Rectal smooth muscle tissue (tissue), 1 donor: ENCODE measurements around the gene RHOT2.

Source experiments
- H3K27ac ChIP-seq: one replicate; pipeline ENCODE4 v1.7.0; 2013; ENCODE audit warnings: low read depth, low read length, inconsistent platforms
- H3K27me3 ChIP-seq: one replicate; pipeline ENCODE4 v1.7.0; 2013; ENCODE audit warnings: low read length; ENCODE audit not compliant: control insufficient read depth, insufficient read depth
- H3K36me3 ChIP-seq: one replicate; pipeline ENCODE4 v1.7.0; 2013; ENCODE audit warnings: low read length; ENCODE audit not compliant: control insufficient read depth, insufficient read depth
- H3K4me1 ChIP-seq: one replicate; pipeline ENCODE4 v1.7.0; 2013; ENCODE audit warnings: low read length; ENCODE audit not compliant: control insufficient read depth, insufficient read depth
- H3K4me3 ChIP-seq: one replicate; pipeline ENCODE4 v1.7.0; 2013; ENCODE audit warnings: low read length
- H3K9ac ChIP-seq: one replicate; pipeline ENCODE4 v1.7.0; 2013; ENCODE audit warnings: low read length

RHOT2 gene

DNA sequence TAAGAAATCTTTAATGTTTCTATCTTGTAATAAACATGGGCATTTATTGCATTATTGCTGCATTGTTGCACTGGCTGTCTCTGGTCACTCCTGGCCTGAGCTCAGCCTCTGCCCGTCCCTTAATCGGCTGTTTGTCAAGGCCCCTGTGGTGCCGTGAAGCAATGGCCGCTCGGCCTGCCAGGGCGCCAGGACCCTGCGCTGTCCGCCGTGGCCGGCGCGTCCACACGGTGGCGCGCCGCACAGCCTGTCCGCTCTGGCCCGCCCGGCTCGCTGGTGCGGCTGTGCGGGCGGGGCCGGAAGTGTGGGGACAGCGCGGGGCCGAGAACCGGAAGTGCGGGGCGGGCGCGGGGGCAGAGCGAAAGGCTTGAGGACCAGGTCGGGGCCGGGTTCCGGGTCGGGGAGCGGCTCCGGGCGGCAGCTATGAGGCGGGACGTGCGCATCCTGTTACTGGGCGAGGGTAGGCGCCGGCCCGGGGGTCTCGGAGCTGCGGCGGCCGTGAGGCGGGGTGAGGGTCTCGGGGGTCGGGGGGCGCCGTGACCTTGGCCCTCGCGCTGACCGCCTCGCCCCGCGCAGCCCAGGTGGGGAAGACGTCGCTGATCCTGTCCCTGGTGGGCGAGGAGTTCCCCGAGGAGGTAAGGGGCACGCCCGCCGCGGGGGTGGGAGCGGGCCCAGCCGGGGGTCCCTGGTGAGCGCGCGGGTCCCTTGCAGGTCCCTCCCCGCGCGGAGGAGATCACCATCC, at the start of gene RHOT2:
TSS of gene RHOT2 (plus strand) at position 353 of the 739 bp plus-strand sequence. CDS start at position 421, 68 bp downstream.
- Histone ChIP-seq H3K4me3 (peak within 1 kb of the TSS; percentile 80), H3K36me3 (peaks cover 20% of the 10 kb centered on the region), H3K27me3 (no peaks in the 10 kb centered on the region), H3K4me1 (peaks cover 8% of the 10 kb centered on the region), H3K9ac (peak within 1 kb of the TSS; percentile 47), H3K27ac (peak within 1 kb of the TSS; percentile 86)

GRCh38 chr16:619476-620100, 48.3 kb upstream of the RHOT2 start:
- Histone ChIP-seq H3K27me3 (no peaks in the 10 kb centered on the region), H3K9ac (no peak overlapping the region), H3K4me1 (peaks cover 6% of the 10 kb centered on the region), H3K27ac (no peak overlapping the region), H3K4me3 (no peak overlapping the region), H3K36me3 (peaks cover 2% of the 10 kb centered on the region)

- Histone ChIP-seq H3K27me3 (no peaks in the 10 kb centered on the region), H3K27ac (no peak overlapping the region), H3K4me3 (no peak overlapping the region), H3K9ac (no peak overlapping the region), H3K4me1 (peaks cover 6% of the 10 kb centered on the region), H3K36me3 (peaks cover 2% of the 10 kb centered on the region)
Observed at GRCh38 chr16:620700-621525, 47.0 kb upstream of the RHOT2 start.

GRCh38 chr16:621526-622105, 46.3 kb upstream of the RHOT2 start:
- H3K4me1 ChIP-seq, result peaks cover 6% of the 10 kb centered on the region
- H3K36me3 ChIP-seq, result peaks cover 6% of the 10 kb centered on the region
- no peak overlapping the region for H3K27ac ChIP-seq
- no peaks in the 10 kb centered on the region for H3K27me3 ChIP-seq
- H3K4me3 ChIP-seq, result no peak overlapping the region
- no peak overlapping the region for H3K9ac ChIP-seq

DNA sequence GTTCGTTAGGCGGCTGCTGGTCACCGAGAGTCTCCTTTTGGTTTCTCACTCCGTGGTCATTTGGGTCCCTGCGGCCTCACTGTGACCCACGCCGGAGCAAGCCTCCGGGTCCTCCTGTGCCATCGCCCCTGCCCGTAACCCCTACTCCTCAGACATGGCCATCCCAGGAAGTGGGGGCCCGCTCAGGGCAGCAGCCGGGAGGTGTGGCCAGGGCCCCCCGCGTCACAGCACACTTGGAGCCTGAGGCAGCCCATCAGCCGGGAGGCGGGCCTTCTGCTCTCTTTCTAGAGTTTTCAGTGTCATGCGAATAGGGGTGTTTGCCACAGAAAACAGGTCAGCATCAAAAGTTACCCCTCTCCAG, 45.0 kb upstream of the RHOT2 start:
- no peaks in the 10 kb centered on the region for H3K27me3 ChIP-seq
- peaks cover 6% of the 10 kb centered on the region for H3K4me1 ChIP-seq
- no peak overlapping the region for H3K4me3 ChIP-seq
- H3K36me3 ChIP-seq, result peaks cover 6% of the 10 kb centered on the region
- no peak overlapping the region for H3K9ac ChIP-seq
- H3K27ac ChIP-seq, result peak overlapping the region; percentile 61

DNA sequence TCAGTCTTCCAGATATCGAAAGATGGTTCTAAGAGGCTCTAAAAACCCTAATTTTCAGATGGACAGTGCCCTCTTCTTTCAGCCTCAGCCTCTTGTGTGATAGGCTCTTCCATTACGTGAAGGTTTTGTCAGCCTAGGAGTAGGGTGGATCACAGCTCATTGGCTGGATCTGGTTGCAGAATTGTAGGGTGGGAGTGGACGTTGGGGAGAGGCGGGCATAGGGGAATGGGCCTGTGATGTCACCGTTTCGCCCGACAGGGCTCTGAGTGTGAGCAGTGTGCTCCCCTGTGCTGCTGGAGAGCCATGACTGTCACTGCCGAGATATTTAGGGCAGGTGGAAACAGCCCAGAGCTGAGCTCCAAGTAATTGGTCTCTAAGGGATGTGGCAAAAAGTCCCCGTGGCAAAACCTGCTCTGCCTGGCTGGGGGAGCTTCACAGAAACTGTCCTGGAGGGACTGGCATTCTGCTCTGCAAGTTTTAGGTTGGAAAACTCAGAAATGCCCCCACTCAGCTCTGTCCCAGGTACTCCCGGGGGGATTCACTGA, 43.3 kb upstream of the RHOT2 start:
- no peak overlapping the region for H3K9ac ChIP-seq
- H3K4me3 ChIP-seq, result no peak overlapping the region
- H3K36me3 ChIP-seq, result peaks cover 4% of the 10 kb centered on the region
- peaks cover 6% of the 10 kb centered on the region for H3K4me1 ChIP-seq
- no peak overlapping the region for H3K27ac ChIP-seq
- no peaks in the 10 kb centered on the region for H3K27me3 ChIP-seq

DNA sequence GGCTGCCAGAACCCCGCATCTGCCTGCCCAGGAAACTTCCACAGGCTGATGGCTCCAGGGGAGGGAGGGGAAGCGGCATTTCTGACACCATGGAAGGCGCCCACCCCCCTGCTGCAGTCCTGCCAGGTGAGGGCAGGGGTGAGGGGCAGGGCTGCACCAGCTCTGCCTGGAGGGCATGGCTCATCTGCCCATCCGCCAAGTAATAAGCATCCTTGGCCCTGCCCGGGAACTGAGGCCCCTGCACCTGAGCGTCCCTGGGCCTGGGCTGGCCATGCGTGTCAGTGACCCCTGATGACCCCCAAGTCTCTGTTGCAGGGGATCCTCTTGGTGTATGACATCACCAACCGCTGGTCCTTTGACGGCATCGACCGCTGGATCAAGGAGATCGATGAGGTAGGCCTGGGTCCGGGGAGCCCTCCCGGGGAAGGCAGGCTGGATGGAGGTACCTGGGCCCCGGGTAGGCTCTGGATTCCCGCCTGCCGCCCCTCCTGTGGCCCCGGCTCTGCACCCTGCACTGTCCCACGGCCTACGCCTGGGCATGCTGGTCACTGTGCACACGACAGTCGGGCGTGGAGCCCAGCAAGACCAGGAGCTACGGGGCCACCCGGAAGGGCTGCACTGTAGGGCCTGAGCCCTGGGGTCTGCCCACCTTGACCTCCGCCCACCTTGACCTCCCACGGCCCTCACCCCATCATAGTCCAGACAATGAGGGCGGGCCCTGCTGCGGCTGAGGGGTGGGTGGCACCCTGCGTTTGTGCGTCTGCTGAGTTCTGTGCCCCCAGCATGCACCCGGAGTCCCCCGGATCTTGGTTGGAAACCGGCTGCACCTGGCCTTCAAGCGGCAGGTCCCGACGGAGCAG, 42.6 kb upstream of the RHOT2 start:
- H3K36me3 ChIP-seq, result peaks cover 4% of the 10 kb centered on the region
- no peak overlapping the region for H3K4me3 ChIP-seq
- H3K9ac ChIP-seq, result no peak overlapping the region
- H3K27ac ChIP-seq, result no peak overlapping the region
- H3K4me1 ChIP-seq, result peaks cover 6% of the 10 kb centered on the region
- no peaks in the 10 kb centered on the region for H3K27me3 ChIP-seq

GRCh38 chr16:625977-626765, 41.8 kb upstream of the RHOT2 start:
- peaks cover 4% of the 10 kb centered on the region for H3K36me3 ChIP-seq
- H3K9ac ChIP-seq, result no peak overlapping the region
- no peaks in the 10 kb centered on the region for H3K27me3 ChIP-seq
- H3K4me3 ChIP-seq, result no peak overlapping the region
- H3K4me1 ChIP-seq, result peaks cover 6% of the 10 kb centered on the region
- peak overlapping the region; percentile 31 for H3K27ac ChIP-seq

DNA sequence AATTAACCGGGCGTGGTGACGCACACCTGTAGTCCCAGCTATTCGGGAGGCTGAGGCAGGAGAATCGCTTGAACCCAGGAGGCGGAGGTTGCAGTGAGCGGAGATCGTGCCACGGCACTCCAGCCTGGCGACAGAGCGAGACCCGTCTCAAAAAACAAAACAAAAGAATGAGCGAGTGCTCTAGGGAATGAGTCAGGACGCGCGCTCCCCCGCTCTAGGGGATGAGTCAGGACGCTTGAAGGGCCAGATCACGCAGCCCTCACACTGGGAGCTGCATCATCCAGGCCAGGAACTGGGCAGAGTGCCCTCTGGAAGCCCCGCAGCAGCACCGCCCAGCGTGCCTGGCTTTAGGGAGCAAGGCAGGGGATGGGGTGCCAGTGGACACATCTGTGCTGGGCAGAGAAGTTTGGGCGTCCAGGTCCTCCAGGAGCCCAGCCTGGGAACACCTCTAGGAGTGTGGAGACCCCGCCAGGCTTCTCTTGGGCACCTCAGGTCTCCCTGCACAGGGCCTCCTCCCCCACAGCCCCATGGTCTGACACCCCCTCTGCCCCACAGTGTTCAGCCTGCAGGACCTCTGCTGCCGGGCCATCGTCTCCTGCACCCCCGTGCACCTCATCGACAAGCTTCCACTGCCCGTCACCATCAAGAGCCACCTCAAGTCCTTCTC, 41.0 kb upstream of the RHOT2 start:
- Histone ChIP-seq H3K4me3 (no peak overlapping the region), H3K36me3 (peaks cover 4% of the 10 kb centered on the region), H3K9ac (no peak overlapping the region), H3K4me1 (peaks cover 2% of the 10 kb centered on the region), H3K27me3 (no peaks in the 10 kb centered on the region), H3K27ac (peak overlapping the region; percentile 32)

DNA sequence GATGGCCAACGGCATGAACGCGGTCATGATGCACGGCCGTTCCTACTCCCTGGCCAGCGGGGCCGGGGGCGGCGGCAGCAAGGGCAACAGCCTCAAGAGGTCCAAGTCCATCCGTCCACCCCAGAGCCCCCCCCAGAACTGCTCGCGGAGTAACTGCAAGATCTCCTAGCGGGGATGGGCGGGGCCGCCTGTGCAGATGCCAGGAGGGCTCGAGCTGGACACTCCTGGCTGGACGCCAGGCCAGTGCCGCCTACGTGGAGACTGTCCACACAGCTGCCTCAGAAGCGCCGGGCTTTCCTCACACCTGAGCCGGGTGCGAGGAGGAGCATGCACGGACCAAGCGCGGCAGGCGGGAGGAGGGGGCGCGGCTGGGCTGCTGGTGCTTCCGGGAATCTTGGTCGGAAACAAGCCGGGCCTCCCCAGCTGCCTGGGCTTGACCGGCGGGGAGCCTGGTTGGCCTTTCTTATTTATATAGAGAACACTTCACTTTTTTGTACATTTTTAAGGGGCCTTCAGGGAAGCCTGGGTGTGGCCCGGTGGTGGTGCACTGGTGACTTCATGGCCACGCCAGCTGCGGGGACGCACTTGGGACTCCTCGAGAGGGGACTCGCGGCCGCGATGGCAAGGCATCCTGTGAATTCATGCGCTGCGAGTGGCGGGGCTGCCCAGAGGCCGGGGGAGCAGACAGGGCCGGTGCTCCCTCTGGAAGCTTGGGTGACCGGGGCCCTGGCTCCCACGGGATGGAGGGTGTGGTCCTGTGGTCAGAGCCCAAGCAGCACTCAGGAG, 40.3 kb upstream of the RHOT2 start:
- H3K4me3 ChIP-seq, result no peak overlapping the region
- no peak overlapping the region for H3K27ac ChIP-seq
- peaks cover 2% of the 10 kb centered on the region for H3K27me3 ChIP-seq
- no peaks in the 10 kb centered on the region for H3K4me1 ChIP-seq
- peaks cover 4% of the 10 kb centered on the region for H3K36me3 ChIP-seq
- no peak overlapping the region for H3K9ac ChIP-seq
